GM12875 (cell line): ENCODE data around the gene NR1D2.

Source experiments
- H3K4me3 ChIP-seq: one replicate; pipeline ENCODE4 v1.5.1; 2011; ENCODE audit warnings: low read depth, low read length, control low read depth
- CTCF ChIP-seq: IDR thresholded peaks from 2 replicates; pipeline ENCODE4 v1.5.1; 2011; ENCODE audit warnings: low read depth, mild to moderate bottlenecking, control low read depth, inconsistent platforms, low read length, moderate library complexity, borderline replicate concordance; ENCODE audit not compliant: insufficient read depth

The NR1D2 gene

GRCh38 chr3:23920151-23920655 is 24.9 kb upstream of the NR1D2 start:
- TF ChIP-seq CTCF: no peak
- no peak overlapping the region for H3K4me3 ChIP-seq

- H3K4me3 ChIP-seq: no peak overlapping the region
- TF ChIP-seq CTCF: no peak
These were observed 24.0 kb upstream of the NR1D2 start for GRCh38 chr3:23921052-23921511.

GRCh38 chr3:23923786-23924185 is 21.3 kb upstream of the NR1D2 start:
- no peak for TF ChIP-seq CTCF
- no peak overlapping the region for H3K4me3 ChIP-seq

GRCh38 chr3:23926246-23926645 is 18.8 kb upstream of the NR1D2 start:
- no peak for TF ChIP-seq CTCF
- H3K4me3 ChIP-seq: no peak overlapping the region

GRCh38 chr3:23926736-23927135 is 18.4 kb upstream of the NR1D2 start:
- H3K4me3 ChIP-seq: no peak overlapping the region
- TF ChIP-seq CTCF: no peak

- no peak for TF ChIP-seq CTCF
- no peak overlapping the region for H3K4me3 ChIP-seq
These were observed 16.6 kb upstream of the NR1D2 start for GRCh38 chr3:23928524-23928923.

- H3K4me3 ChIP-seq: no peak overlapping the region
- TF ChIP-seq CTCF: no peak
These were observed 13.5 kb upstream of the NR1D2 start for GRCh38 chr3:23931597-23931996.
